Measurements from ENCODE around the gene C1orf167.

C1orf167 gene

DNA sequence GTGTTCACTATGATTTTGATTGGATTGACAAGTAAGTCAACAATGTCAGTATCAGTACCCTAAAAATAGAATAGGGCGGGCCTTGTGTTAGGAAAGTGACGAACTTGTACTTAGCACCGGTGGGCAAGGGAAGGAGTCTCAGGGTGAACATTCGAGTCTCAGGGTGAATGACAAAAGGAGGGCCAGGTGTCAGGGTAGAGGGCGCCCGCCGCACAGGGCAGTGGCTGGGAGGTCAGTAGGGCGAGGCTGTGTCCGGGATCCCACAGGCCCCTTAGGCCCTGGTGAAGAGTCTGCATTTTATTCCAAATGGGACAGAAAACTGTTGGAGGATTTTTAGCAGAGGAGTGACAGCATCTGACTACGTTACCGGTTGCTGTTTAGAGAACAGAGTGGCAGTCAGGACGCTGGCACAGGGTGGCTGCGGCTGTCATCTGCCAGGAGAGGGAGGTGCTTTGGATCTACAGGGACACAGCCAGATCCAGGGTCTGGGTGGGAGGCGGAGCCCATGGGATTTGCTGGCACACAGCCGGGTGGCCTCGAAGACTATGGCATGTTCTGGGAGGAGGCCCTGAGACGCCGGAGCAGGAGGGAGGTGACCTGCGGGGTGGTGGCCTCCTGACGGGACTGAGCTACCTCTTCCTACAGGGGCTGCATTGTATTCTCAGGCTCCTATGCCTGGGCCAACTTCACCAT, 15.1 kb upstream of the C1orf167 start:
- no peaks in the 10 kb centered on the region for H3K27me3 ChIP-seq (ENCODE audit: control insufficient read depth in 3 of 3, insufficient read depth in 3 of 3, low read depth in 1 of 3, low read length in 3 of 3)
- H3K9me3 ChIP-seq (replicated peaks in 1 of 2; ENCODE audit: control insufficient read depth in 2 of 2, insufficient read depth in 1 of 2, low read depth in 1 of 2, low read length in 2 of 2) = no peaks in the 10 kb centered on the region
- WGBS, 2 donors (ENCODE audit: extremely low coverage in 2 of 2, insufficient read length in 2 of 2, insufficient replicate concordance in 1 of 2) = no CpG with 5 or more reads among the region's 20 CpGs
- peak overlapping the region in 1 of 2 donors; percentile 48 for H3K4me3 ChIP-seq (ENCODE audit: low read length in 2 of 2)
- H2AFZ ChIP-seq (ENCODE audit: low read length) = no peak overlapping the region
- no peak overlapping the region for H2BK5ac ChIP-seq (ENCODE audit: low read length)
- H3K4me1 ChIP-seq (ENCODE audit: control insufficient read depth in 2 of 2, insufficient read depth in 1 of 2, low read depth in 1 of 2, low read length in 2 of 2) = peaks cover 0 to under 1% of the 10 kb centered on the region in 2 donors
- no peak overlapping the region for H3K4me2 ChIP-seq (ENCODE audit: insufficient read depth, low read length, poor library complexity, severe bottlenecking)
- H3K79me1 ChIP-seq (ENCODE audit: low read depth, low read length) = peaks cover 4% of the 10 kb centered on the region
- no peak overlapping the region for H4K8ac ChIP-seq (ENCODE audit: low read depth, low read length)
- H2BK12ac ChIP-seq (ENCODE audit: low read length) = no peak overlapping the region
- H3K14ac ChIP-seq (ENCODE audit: low read length) = no peak overlapping the region
- H3K36me3 ChIP-seq (replicated peaks in 1 of 2; ENCODE audit: control insufficient read depth in 2 of 2, insufficient read depth in 2 of 2, low read length in 2 of 2) = peaks cover 22 to 37% of the 10 kb centered on the region in 2 donors
- no peak overlapping the region for H3K9ac ChIP-seq (ENCODE audit: low read depth, low read length, poor library complexity)
- H2BK15ac ChIP-seq (ENCODE audit: low read length) = no peak overlapping the region
- H3K27ac ChIP-seq (replicated peaks; ENCODE audit: low read length) = no peak overlapping the region
- H4K91ac ChIP-seq (ENCODE audit: low read depth, low read length, poor library complexity) = no peak overlapping the region
- no peak overlapping the region for H2AK5ac ChIP-seq (ENCODE audit: low read depth, low read length)
- no peak overlapping the region for H3K18ac ChIP-seq (ENCODE audit: low read length)
- no peak for DNase-seq (ENCODE audit: low spot score)
- H2BK120ac ChIP-seq (ENCODE audit: low read depth, low read length) = no peak overlapping the region
- H3K4ac ChIP-seq (ENCODE audit: low read length) = no peak overlapping the region
- H3K23ac ChIP-seq (ENCODE audit: low read depth, low read length, poor library complexity) = no peak overlapping the region

DNA sequence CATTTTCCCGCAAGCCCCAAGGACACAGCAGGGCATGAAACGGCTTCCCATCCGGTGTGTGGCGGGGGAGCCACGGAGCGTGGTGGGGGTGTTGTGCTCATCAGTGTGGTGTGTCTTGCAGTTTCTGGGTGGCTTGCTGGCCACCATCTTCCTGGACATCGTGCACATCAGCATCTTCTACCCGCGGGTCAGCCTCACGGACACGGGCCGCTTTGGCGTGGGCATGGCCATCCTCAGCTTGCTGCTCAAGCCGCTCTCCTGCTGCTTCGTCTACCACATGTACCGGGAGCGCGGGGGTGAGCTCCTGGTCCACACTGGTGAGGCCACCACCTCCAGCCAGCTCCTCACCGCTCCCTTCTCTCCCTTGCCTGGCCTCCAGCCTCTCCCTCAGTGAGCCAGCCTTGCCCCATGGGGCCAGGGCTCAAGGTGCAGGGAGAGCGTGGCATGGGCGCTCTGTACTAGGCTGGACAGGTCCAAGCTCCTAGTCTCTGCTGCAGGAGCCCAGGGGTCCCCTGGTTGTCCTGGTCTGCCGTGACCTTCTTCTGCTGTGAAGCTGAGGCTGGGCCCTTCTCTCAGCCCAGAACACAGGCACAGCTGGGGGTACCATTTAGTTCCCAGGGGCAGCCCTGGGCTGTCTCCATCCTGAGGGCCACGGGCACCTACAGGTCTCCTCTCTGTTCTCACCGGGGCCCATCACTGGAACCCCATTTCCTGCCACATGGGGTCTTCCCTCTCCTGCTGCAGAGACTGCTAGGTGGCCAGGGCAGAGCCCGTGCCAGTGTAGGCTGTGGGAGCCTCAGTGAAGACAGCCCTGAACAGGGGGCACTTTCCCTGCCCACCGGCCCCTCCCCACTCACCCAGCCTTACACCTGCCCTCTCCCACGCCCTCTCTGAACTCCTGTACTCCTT, 13.4 kb upstream of the C1orf167 start:
- Histone ChIP-seq H3K36me3 (replicated peaks in 1 of 2; ENCODE audit: control insufficient read depth in 2 of 2, insufficient read depth in 2 of 2, low read length in 2 of 2) (peaks cover 22 to 37% of the 10 kb centered on the region in 2 donors), H3K27ac (replicated peaks; ENCODE audit: low read length) (no peak overlapping the region), H2BK5ac (ENCODE audit: low read length) (no peak overlapping the region), H3K23ac (ENCODE audit: low read depth, low read length, poor library complexity) (peak overlapping the region; percentile 55), H3K27me3 (ENCODE audit: control insufficient read depth in 3 of 3, insufficient read depth in 3 of 3, low read depth in 1 of 3, low read length in 3 of 3) (no peaks in the 10 kb centered on the region), H2AK5ac (ENCODE audit: low read depth, low read length) (peak overlapping the region; percentile 37), H3K4me1 (ENCODE audit: control insufficient read depth in 2 of 2, insufficient read depth in 1 of 2, low read depth in 1 of 2, low read length in 2 of 2) (peaks cover 9 to 13% of the 10 kb centered on the region in 2 donors), H2BK12ac (ENCODE audit: low read length) (peak overlapping the region; percentile 41), H3K14ac (ENCODE audit: low read length) (no peak overlapping the region), H3K9me3 (replicated peaks in 1 of 2; ENCODE audit: control insufficient read depth in 2 of 2, insufficient read depth in 1 of 2, low read depth in 1 of 2, low read length in 2 of 2) (no peaks in the 10 kb centered on the region), H2BK120ac (ENCODE audit: low read depth, low read length) (no peak overlapping the region), H3K18ac (ENCODE audit: low read length) (peak overlapping the region; percentile 38), H4K91ac (ENCODE audit: low read depth, low read length, poor library complexity) (no peak overlapping the region), H2AFZ (ENCODE audit: low read length) (no peak overlapping the region), H3K9ac (ENCODE audit: low read depth, low read length, poor library complexity) (peak overlapping the region; percentile 60), H4K8ac (ENCODE audit: low read depth, low read length) (peak overlapping the region; percentile 92), H2BK15ac (ENCODE audit: low read length) (peak overlapping the region; percentile 49), H3K79me1 (ENCODE audit: low read depth, low read length) (peaks cover 4% of the 10 kb centered on the region), H3K4me3 (ENCODE audit: low read length in 2 of 2) (no peak overlapping the region), H3K4ac (ENCODE audit: low read length) (no peak overlapping the region), H3K4me2 (ENCODE audit: insufficient read depth, low read length, poor library complexity, severe bottlenecking) (no peak overlapping the region)
- DNase-seq (ENCODE audit: low spot score) = no peak
- WGBS, 2 donors (ENCODE audit: extremely low coverage in 2 of 2, insufficient read length in 2 of 2, insufficient replicate concordance in 1 of 2) = no CpG with 5 or more reads among the region's 27 CpGs

DNA sequence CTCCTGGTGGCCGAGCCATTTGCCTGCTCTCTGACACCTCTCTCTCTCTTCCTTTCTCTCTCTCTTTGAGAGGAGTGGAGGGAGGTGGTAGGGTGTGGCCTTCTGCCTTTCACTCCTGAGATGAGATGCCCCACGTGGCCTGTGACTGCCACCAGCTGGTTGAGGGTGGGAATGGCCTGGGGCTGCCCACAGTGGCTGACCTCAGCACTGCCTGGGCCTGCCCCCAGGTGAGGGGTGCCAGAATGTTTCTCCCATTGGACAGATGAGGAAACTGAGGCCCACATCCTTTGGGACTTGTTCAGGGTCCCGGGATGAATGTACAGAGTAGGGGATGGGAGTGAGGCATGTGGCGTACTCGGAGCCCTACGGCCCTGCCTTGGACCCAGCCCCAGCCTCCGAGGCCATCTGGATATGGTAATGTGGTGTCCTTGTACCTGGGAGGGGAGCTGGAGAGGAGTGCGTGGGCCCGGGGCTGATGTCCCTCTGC, 12.7 kb upstream of the C1orf167 start:
- Histone ChIP-seq H2BK15ac (ENCODE audit: low read length) (peak overlapping the region; percentile 24), H2BK5ac (ENCODE audit: low read length) (peak overlapping the region; percentile 17), H4K91ac (ENCODE audit: low read depth, low read length, poor library complexity) (no peak overlapping the region), H3K27me3 (ENCODE audit: control insufficient read depth in 3 of 3, insufficient read depth in 3 of 3, low read depth in 1 of 3, low read length in 3 of 3) (no peaks in the 10 kb centered on the region), H3K9me3 (replicated peaks in 1 of 2; ENCODE audit: control insufficient read depth in 2 of 2, insufficient read depth in 1 of 2, low read depth in 1 of 2, low read length in 2 of 2) (no peaks in the 10 kb centered on the region), H3K79me1 (ENCODE audit: low read depth, low read length) (peaks cover 4% of the 10 kb centered on the region), H3K4me1 (ENCODE audit: control insufficient read depth in 2 of 2, insufficient read depth in 1 of 2, low read depth in 1 of 2, low read length in 2 of 2) (peaks cover 11 to 19% of the 10 kb centered on the region in 2 donors), H3K14ac (ENCODE audit: low read length) (no peak overlapping the region), H3K27ac (replicated peaks; ENCODE audit: low read length) (no peak overlapping the region), H3K4ac (ENCODE audit: low read length) (no peak overlapping the region), H3K18ac (ENCODE audit: low read length) (no peak overlapping the region), H3K9ac (ENCODE audit: low read depth, low read length, poor library complexity) (no peak overlapping the region), H2BK12ac (ENCODE audit: low read length) (no peak overlapping the region), H3K23ac (ENCODE audit: low read depth, low read length, poor library complexity) (peak overlapping the region; percentile 55), H2BK120ac (ENCODE audit: low read depth, low read length) (no peak overlapping the region), H2AFZ (ENCODE audit: low read length) (no peak overlapping the region), H4K8ac (ENCODE audit: low read depth, low read length) (peak overlapping the region; percentile 92), H3K36me3 (replicated peaks in 1 of 2; ENCODE audit: control insufficient read depth in 2 of 2, insufficient read depth in 2 of 2, low read length in 2 of 2) (peaks cover 22 to 37% of the 10 kb centered on the region in 2 donors), H3K4me3 (ENCODE audit: low read length in 2 of 2) (no peak overlapping the region), H3K4me2 (ENCODE audit: insufficient read depth, low read length, poor library complexity, severe bottlenecking) (no peak overlapping the region), H2AK5ac (ENCODE audit: low read depth, low read length) (no peak overlapping the region)
- WGBS, 2 donors (ENCODE audit: extremely low coverage in 2 of 2, insufficient read length in 2 of 2, insufficient replicate concordance in 1 of 2) = no CpG with 5 or more reads among the region's 9 CpGs
- DNase-seq (ENCODE audit: low spot score) = no peak

DNA sequence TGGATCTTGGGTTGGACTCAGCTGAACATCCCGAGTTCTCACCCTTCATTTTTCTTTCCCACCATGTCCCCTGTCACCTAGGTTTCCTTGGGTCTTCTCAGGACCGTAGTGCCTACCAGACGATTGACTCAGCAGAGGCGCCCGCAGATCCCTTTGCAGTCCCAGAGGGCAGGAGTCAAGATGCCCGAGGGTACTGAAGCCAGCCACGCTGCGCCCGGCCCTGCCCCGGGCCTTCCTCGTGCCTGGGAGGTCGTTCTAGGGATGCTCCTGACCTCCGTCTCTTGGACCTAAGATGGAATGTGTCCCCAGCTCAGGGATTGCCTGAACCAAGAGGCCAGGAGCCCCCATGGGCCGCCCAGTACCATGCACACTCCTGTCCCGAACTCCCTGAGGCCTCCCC, 12.0 kb upstream of the C1orf167 start:
- DNase-seq (ENCODE audit: low spot score) = no peak
- Histone ChIP-seq H3K27me3 (ENCODE audit: control insufficient read depth in 3 of 3, insufficient read depth in 3 of 3, low read depth in 1 of 3, low read length in 3 of 3) (no peaks in the 10 kb centered on the region), H3K18ac (ENCODE audit: low read length) (no peak overlapping the region), H3K23ac (ENCODE audit: low read depth, low read length, poor library complexity) (no peak overlapping the region), H4K91ac (ENCODE audit: low read depth, low read length, poor library complexity) (no peak overlapping the region), H4K8ac (ENCODE audit: low read depth, low read length) (no peak overlapping the region), H3K14ac (ENCODE audit: low read length) (no peak overlapping the region), H3K79me1 (ENCODE audit: low read depth, low read length) (peaks cover 4% of the 10 kb centered on the region), H3K4me1 (ENCODE audit: control insufficient read depth in 2 of 2, insufficient read depth in 1 of 2, low read depth in 1 of 2, low read length in 2 of 2) (peaks cover 11 to 20% of the 10 kb centered on the region in 2 donors), H2AK5ac (ENCODE audit: low read depth, low read length) (no peak overlapping the region), H2BK12ac (ENCODE audit: low read length) (no peak overlapping the region), H2BK120ac (ENCODE audit: low read depth, low read length) (no peak overlapping the region), H3K27ac (replicated peaks; ENCODE audit: low read length) (no peak overlapping the region), H3K9ac (ENCODE audit: low read depth, low read length, poor library complexity) (no peak overlapping the region), H2BK15ac (ENCODE audit: low read length) (no peak overlapping the region), H3K4me3 (ENCODE audit: low read length in 2 of 2) (no peak overlapping the region), H2AFZ (ENCODE audit: low read length) (no peak overlapping the region), H3K4ac (ENCODE audit: low read length) (no peak overlapping the region), H2BK5ac (ENCODE audit: low read length) (peak overlapping the region; percentile 17), H3K4me2 (ENCODE audit: insufficient read depth, low read length, poor library complexity, severe bottlenecking) (no peak overlapping the region), H3K36me3 (replicated peaks in 1 of 2; ENCODE audit: control insufficient read depth in 2 of 2, insufficient read depth in 2 of 2, low read length in 2 of 2) (peaks cover 22 to 37% of the 10 kb centered on the region in 2 donors), H3K9me3 (replicated peaks in 1 of 2; ENCODE audit: control insufficient read depth in 2 of 2, insufficient read depth in 1 of 2, low read depth in 1 of 2, low read length in 2 of 2) (peaks cover 0 to 3% of the 10 kb centered on the region in 2 donors)
- no CpG with 5 or more reads among the region's 15 CpGs for WGBS, 2 donors (ENCODE audit: extremely low coverage in 2 of 2, insufficient read length in 2 of 2, insufficient replicate concordance in 1 of 2)

Measured in neuronal stem cell (in vitro differentiated cells).